Activated T-helper 1 cell treated with anti-CD3 and anti-CD28 coated beads, Interleukin-12 subunit alpha, Interleukin-12 subunit beta, Interleukin-2, Interleukin-4 antibody, amounts not matched to agents 30 ng/mL and 10 ng/mL and 1 ng/mL, durations not matched to agents 14 hours and 24 hours and 36 hours (primary cell): ENCODE measurements around the gene TCF12. TPM values are rescaled to one million over a fixed set of nuclear protein-coding genes. Genes with fewer than 3 reads are reported as not detected.

Source experiments
- DNase-seq: peaks from one replicate; pipeline ENCODE4 v3.0.0; 2021; ENCODE audit warnings: low spot score
- H3K27ac Mint-ChIP-seq: one replicate; pipeline ENCODE4 v1.8.0; 2021; ENCODE audit warnings: mild to moderate bottlenecking, mixed read lengths
- H3K27me3 Mint-ChIP-seq: one replicate; pipeline ENCODE4 v1.8.0; 2022; ENCODE audit warnings: mild to moderate bottlenecking, moderate library complexity, mixed read lengths; ENCODE audit not compliant: insufficient read depth
- H3K36me3 Mint-ChIP-seq: one replicate; pipeline ENCODE4 v1.8.0; 2021; ENCODE audit warnings: low read depth, mixed read lengths
- H3K4me1 Mint-ChIP-seq: one replicate; pipeline ENCODE4 v1.8.0; 2021; ENCODE audit warnings: low read depth, mixed read lengths
- H3K4me3 Mint-ChIP-seq: one replicate; pipeline ENCODE4 v1.8.0; 2021; ENCODE audit warnings: mild to moderate bottlenecking, moderate library complexity, mixed read lengths
- H3K9me3 Mint-ChIP-seq: one replicate; pipeline ENCODE4 v1.8.0; 2021; ENCODE audit warnings: mixed read lengths
- intact Hi-C: fragments of 100-400 bp; cut with micrococcal nuclease; formaldehyde crosslinking; loops from one replicate; pipeline ENCODE4 v1.15.1; 2024
- total RNA-seq: library from RNA; stranded (reverse); gene quantifications from 2 replicates; pipeline ENCODE4 v1.2.3, GENCODE V29; 2022

TCF12 gene
- total RNA-seq, 1 donor from 2014 or later, result 85.7 TPM

GRCh38 chr15:57035664-57036063, 117.2 kb downstream of the TCF12 start:
- intact Hi-C loops, result no loop called here
- Mint-ChIP-seq H3K36me3 (no peaks in the 10 kb centered on the region), H3K9me3 (no peaks in the 10 kb centered on the region), H3K27me3 (no peaks in the 10 kb centered on the region), H3K4me3 (no peak overlapping the region), H3K27ac (no peak overlapping the region), H3K4me1 (peaks cover 34% of the 10 kb centered on the region)
- no peak for DNase-seq

GRCh38 chr15:57036352-57036751, 117.9 kb downstream of the TCF12 start:
- no peak for DNase-seq
- Mint-ChIP-seq H3K4me1 (peaks cover 27% of the 10 kb centered on the region), H3K27ac (no peak overlapping the region), H3K36me3 (no peaks in the 10 kb centered on the region), H3K4me3 (no peak overlapping the region), H3K9me3 (no peaks in the 10 kb centered on the region), H3K27me3 (no peaks in the 10 kb centered on the region)
- intact Hi-C loops, result no loop called here

GRCh38 chr15:57037548-57037947, 119.1 kb downstream of the TCF12 start:
- Mint-ChIP-seq H3K9me3 (no peaks in the 10 kb centered on the region), H3K4me3 (no peak overlapping the region), H3K4me1 (peaks cover 22% of the 10 kb centered on the region), H3K27me3 (no peaks in the 10 kb centered on the region), H3K27ac (no peak overlapping the region), H3K36me3 (no peaks in the 10 kb centered on the region)
- no peak for DNase-seq
- intact Hi-C loops, result no loop called here

- Mint-ChIP-seq H3K9me3 (no peaks in the 10 kb centered on the region), H3K27ac (no peak overlapping the region), H3K27me3 (no peaks in the 10 kb centered on the region), H3K4me3 (no peak overlapping the region), H3K36me3 (no peaks in the 10 kb centered on the region), H3K4me1 (peaks cover 22% of the 10 kb centered on the region)
- DNase-seq, result no peak
- intact Hi-C loops, result loop anchor here (1.0 kb wide), 1 partner anchor 9 kb away; no protein-coding TSS in a partner anchor
These were observed 119.6 kb downstream of the TCF12 start for GRCh38 chr15:57038040-57038439.

- H3K27me3 Mint-ChIP-seq, result no peaks in the 10 kb centered on the region
- no peak for DNase-seq
- no peaks in the 10 kb centered on the region for H3K36me3 Mint-ChIP-seq
- H3K4me1 Mint-ChIP-seq, result peaks cover 22% of the 10 kb centered on the region
- intact Hi-C loops, result loop anchor here (1.0 kb wide), 1 partner anchor 9 kb away; no protein-coding TSS in a partner anchor
- no peak overlapping the region for H3K4me3 Mint-ChIP-seq
- H3K9me3 Mint-ChIP-seq, result no peaks in the 10 kb centered on the region
- no peak overlapping the region for H3K27ac Mint-ChIP-seq
These were observed 120.1 kb downstream of the TCF12 start for GRCh38 chr15:57038496-57038895.

- no peak overlapping the region for H3K27ac Mint-ChIP-seq
- H3K36me3 Mint-ChIP-seq, result peaks cover 3% of the 10 kb centered on the region
- no peak overlapping the region for H3K4me3 Mint-ChIP-seq
- DNase-seq, result no peak
- intact Hi-C loops, result no loop called here
- H3K9me3 Mint-ChIP-seq, result no peaks in the 10 kb centered on the region
- peaks cover 32% of the 10 kb centered on the region for H3K4me1 Mint-ChIP-seq
- H3K27me3 Mint-ChIP-seq, result no peaks in the 10 kb centered on the region
These were observed 123.0 kb downstream of the TCF12 start for GRCh38 chr15:57041416-57041815.

GRCh38 chr15:57044072-57044702, 125.7 kb downstream of the TCF12 start:
- Mint-ChIP-seq H3K27me3 (no peaks in the 10 kb centered on the region), H3K4me1 (peaks cover 17% of the 10 kb centered on the region), H3K4me3 (no peak overlapping the region), H3K36me3 (peaks cover 3% of the 10 kb centered on the region), H3K9me3 (no peaks in the 10 kb centered on the region), H3K27ac (no peak overlapping the region)
- intact Hi-C loops, result no loop called here
- no peak for DNase-seq

- no peaks in the 10 kb centered on the region for H3K27me3 Mint-ChIP-seq
- H3K36me3 Mint-ChIP-seq, result peaks cover 5% of the 10 kb centered on the region
- peaks cover 17% of the 10 kb centered on the region for H3K4me1 Mint-ChIP-seq
- H3K27ac Mint-ChIP-seq, result no peak overlapping the region
- intact Hi-C loops, result no loop called here
- no peak overlapping the region for H3K4me3 Mint-ChIP-seq
- no peak for DNase-seq
- no peaks in the 10 kb centered on the region for H3K9me3 Mint-ChIP-seq
These were observed 126.5 kb downstream of the TCF12 start for GRCh38 chr15:57044970-57045369.

- no peak overlapping the region for H3K4me3 Mint-ChIP-seq
- H3K27ac Mint-ChIP-seq, result no peak overlapping the region
- no peaks in the 10 kb centered on the region for H3K27me3 Mint-ChIP-seq
- intact Hi-C loops, result no loop called here
- peaks cover 5% of the 10 kb centered on the region for H3K36me3 Mint-ChIP-seq
- no peaks in the 10 kb centered on the region for H3K9me3 Mint-ChIP-seq
- peaks cover 17% of the 10 kb centered on the region for H3K4me1 Mint-ChIP-seq
- DNase-seq, result no peak
These were observed 127.4 kb downstream of the TCF12 start for GRCh38 chr15:57045741-57046382.

GRCh38 chr15:57048930-57049549, 130.6 kb downstream of the TCF12 start:
- Mint-ChIP-seq H3K4me3 (no peak overlapping the region), H3K4me1 (peaks cover 29% of the 10 kb centered on the region), H3K27me3 (no peaks in the 10 kb centered on the region), H3K9me3 (no peaks in the 10 kb centered on the region), H3K36me3 (peaks cover 5% of the 10 kb centered on the region), H3K27ac (no peak overlapping the region)
- intact Hi-C loops, result no loop called here
- DNase-seq, result no peak

GRCh38 chr15:57053470-57053869, 135.0 kb downstream of the TCF12 start:
- Mint-ChIP-seq H3K27me3 (no peaks in the 10 kb centered on the region), H3K36me3 (peaks cover 4% of the 10 kb centered on the region), H3K9me3 (no peaks in the 10 kb centered on the region), H3K4me3 (no peak overlapping the region), H3K4me1 (peaks cover 27% of the 10 kb centered on the region), H3K27ac (no peak overlapping the region)
- DNase-seq, result no peak
- intact Hi-C loops, result no loop called here

- Mint-ChIP-seq H3K4me1 (peaks cover 27% of the 10 kb centered on the region), H3K4me3 (no peak overlapping the region), H3K27me3 (no peaks in the 10 kb centered on the region), H3K9me3 (no peaks in the 10 kb centered on the region), H3K27ac (no peak overlapping the region), H3K36me3 (peaks cover 2% of the 10 kb centered on the region)
- DNase-seq, result no peak
- intact Hi-C loops, result no loop called here
These were observed 135.8 kb downstream of the TCF12 start for GRCh38 chr15:57054204-57054750.

GRCh38 chr15:57056357-57056756, 137.9 kb downstream of the TCF12 start:
- Mint-ChIP-seq H3K27me3 (no peaks in the 10 kb centered on the region), H3K36me3 (peaks cover 1% of the 10 kb centered on the region), H3K27ac (no peak overlapping the region), H3K4me1 (peaks cover 24% of the 10 kb centered on the region), H3K9me3 (no peaks in the 10 kb centered on the region), H3K4me3 (no peak overlapping the region)
- no peak for DNase-seq
- intact Hi-C loops, result no loop called here
